Measurements from ENCODE around the gene ACSL5. TPM values are rescaled to one million over a fixed set of nuclear protein-coding genes. Genes with fewer than 3 reads are reported as not detected.
"Not testable (repeated sequence)": the region's sequence is repeated elsewhere in the genome, so short reads cannot be mapped to it uniquely, and the experiment has no call there.

The ACSL5 gene
- total and polyA plus RNA-seq, 2 experiments from 2014 or later = 1.7 to 3.2 TPM

DNA sequence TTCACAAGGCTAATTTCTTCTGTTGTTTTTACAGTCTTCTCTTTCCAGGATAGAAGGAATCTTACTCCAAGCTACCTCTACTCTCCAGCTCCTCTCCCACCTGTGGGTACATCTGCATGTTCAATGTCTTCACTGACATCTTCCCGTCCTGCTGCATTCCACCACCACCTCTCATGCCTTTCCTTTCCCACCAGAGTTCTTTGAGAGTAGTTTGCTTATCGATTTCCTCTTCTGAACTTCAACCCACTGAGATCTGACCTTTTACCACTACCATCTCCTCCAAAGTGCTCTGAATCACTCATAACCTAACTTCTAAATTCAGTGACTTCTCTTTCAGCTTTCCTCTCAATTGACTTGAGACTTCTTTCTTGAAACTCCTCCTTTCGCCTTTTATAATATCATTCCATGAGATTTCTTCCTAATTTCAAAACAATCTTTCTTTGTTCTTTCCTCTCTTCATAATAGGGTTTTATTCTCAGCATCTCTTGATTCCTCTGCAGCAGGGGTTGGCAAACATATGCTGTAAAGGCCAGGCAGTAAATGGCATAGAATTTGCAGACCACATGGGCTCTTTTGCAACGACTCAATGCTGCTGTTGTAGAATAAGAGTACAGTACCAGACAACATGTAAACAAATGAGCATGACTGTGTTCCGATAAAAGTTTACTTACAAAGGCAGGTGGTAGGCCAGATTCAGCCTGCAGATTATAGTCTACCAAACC, 22.1 kb downstream of the ACSL5 start:
- DNase-seq = no peak
- Histone ChIP-seq H3K27ac (no peak overlapping the region), H3K9me2 (ENCODE audit: insufficient read depth) (no peaks in the 10 kb centered on the region), H3K9me3 (ENCODE audit: low read depth) (no peaks in the 10 kb centered on the region), H3K4me2 (ENCODE audit: unreplicated experiment) (no peak overlapping the region), H3K9ac (no peak overlapping the region), H2AFZ (no peak overlapping the region), H4K20me1 (ENCODE audit: insufficient read depth) (no peaks in the 10 kb centered on the region), H3K27me3 (replicated peaks; ENCODE audit: insufficient read depth) (no peaks in the 10 kb centered on the region), H3K4me1 (ENCODE audit: insufficient read depth) (no peaks in the 10 kb centered on the region), H3K36me3 (ENCODE audit: low read depth) (no peaks in the 10 kb centered on the region), H3K4me3 (no peak overlapping the region), H3K79me2 (ENCODE audit: insufficient read depth) (no peaks in the 10 kb centered on the region), H3F3A (ENCODE audit: insufficient read depth) (no peaks in the 10 kb centered on the region)
- TF ChIP-seq EZH2phosphoT487 (IDR thresholded peaks at IDR 0.05; ENCODE audit: insufficient read depth, low read depth) = no peak
- TF ChIP-seq EZH2 (IDR thresholded peaks at IDR 0.05; ENCODE audit: insufficient read depth, poor library complexity, severe bottlenecking) = no peak
- WGBS, 2 experiments (ENCODE audit: low coverage in 1 of 2, low lambda C conversion rate in 2 of 2, missing lambda C conversion rate in 2 of 2) = 83 to 87% methylated on average over 5 of the region's 5 CpGs
- in situ Hi-C loops (cut with MboI) = no loop called here

DNA sequence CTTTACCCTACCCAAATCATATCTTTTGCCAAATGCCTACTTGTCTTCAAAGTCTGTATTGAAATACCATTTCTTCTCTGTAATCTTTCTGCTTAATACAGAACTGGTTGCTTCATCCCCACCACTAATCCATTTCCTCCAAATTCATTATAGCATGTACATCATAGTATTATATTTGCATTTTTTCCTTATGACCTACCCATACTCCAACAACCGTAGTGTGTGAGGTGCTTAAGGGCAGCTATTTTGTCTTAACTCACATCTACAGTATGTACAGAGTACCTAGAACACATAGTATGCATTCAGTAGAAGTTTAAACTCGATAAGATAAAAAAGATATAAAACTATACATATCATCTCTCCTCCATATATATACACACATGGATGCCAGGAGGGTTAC, 23.7 kb downstream of the ACSL5 start:
- Histone ChIP-seq H3K4me2 (ENCODE audit: unreplicated experiment) (no peak overlapping the region), H3K36me3 (ENCODE audit: low read depth) (no peaks in the 10 kb centered on the region), H3K9ac (no peak overlapping the region), H3K9me2 (ENCODE audit: insufficient read depth) (no peaks in the 10 kb centered on the region), H3K27me3 (replicated peaks; ENCODE audit: insufficient read depth) (no peaks in the 10 kb centered on the region), H3K27ac (no peak overlapping the region), H3K9me3 (ENCODE audit: low read depth) (no peaks in the 10 kb centered on the region), H3F3A (ENCODE audit: insufficient read depth) (no peaks in the 10 kb centered on the region), H3K4me1 (ENCODE audit: insufficient read depth) (no peaks in the 10 kb centered on the region), H2AFZ (no peak overlapping the region), H3K79me2 (ENCODE audit: insufficient read depth) (no peaks in the 10 kb centered on the region), H4K20me1 (ENCODE audit: insufficient read depth) (no peaks in the 10 kb centered on the region), H3K4me3 (no peak overlapping the region)
- in situ Hi-C loops (cut with MboI) = no loop called here
- TF ChIP-seq EZH2phosphoT487 (IDR thresholded peaks at IDR 0.05; ENCODE audit: insufficient read depth, low read depth) (no peak), EZH2 (IDR thresholded peaks at IDR 0.05; ENCODE audit: insufficient read depth, poor library complexity, severe bottlenecking) (no peak)
- WGBS, 2 experiments (ENCODE audit: low coverage in 1 of 2, low lambda C conversion rate in 2 of 2, missing lambda C conversion rate in 2 of 2) = 90 to 94% methylated on average over 2 of the region's 2 CpGs
- DNase-seq = no peak

DNA sequence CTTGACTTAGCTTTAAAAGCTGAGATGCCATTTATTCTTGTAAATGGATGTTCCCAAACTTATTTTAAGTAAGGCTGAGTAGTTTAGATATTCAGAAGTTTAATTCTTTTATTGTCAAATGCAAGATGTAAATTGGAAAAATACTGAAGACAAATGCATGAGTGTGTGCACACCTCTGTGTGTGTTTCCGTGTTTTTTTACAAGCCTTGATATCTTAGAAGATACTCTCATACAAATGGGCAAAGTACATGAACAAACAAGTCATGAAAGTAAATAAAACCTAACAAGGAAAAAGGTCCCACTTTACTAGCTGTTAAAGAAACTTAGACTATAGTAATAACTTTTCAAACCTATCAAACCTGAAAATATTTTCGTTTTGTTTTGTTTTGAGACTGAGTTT, 29.0 kb downstream of the ACSL5 start:
- Histone ChIP-seq H3K9me2 (ENCODE audit: insufficient read depth) (0 out of 2 replicates have a peak, but pooled peaks cover 3% of the 10 kb centered on the region), H3K36me3 (ENCODE audit: low read depth) (no peaks in the 10 kb centered on the region), H3K4me1 (ENCODE audit: insufficient read depth) (peaks cover 10% of the 10 kb centered on the region), H3K4me2 (ENCODE audit: unreplicated experiment) (no peak overlapping the region), H2AFZ (no peak overlapping the region), H3K9me3 (ENCODE audit: low read depth) (no peaks in the 10 kb centered on the region), H4K20me1 (ENCODE audit: insufficient read depth) (no peaks in the 10 kb centered on the region), H3K4me3 (no peak overlapping the region), H3F3A (ENCODE audit: insufficient read depth) (peaks cover 11% of the 10 kb centered on the region; the same call in 1 of the 2 replicates), H3K27ac (no peak overlapping the region), H3K79me2 (ENCODE audit: insufficient read depth) (no peaks in the 10 kb centered on the region), H3K27me3 (replicated peaks; ENCODE audit: insufficient read depth) (no peaks in the 10 kb centered on the region), H3K9ac (no peak overlapping the region)
- TF ChIP-seq EZH2 (IDR thresholded peaks at IDR 0.05; ENCODE audit: insufficient read depth, poor library complexity, severe bottlenecking) (no peak), EZH2phosphoT487 (IDR thresholded peaks at IDR 0.05; ENCODE audit: insufficient read depth, low read depth) (no peak)
- WGBS, 2 experiments (ENCODE audit: low coverage in 1 of 2, low lambda C conversion rate in 2 of 2, missing lambda C conversion rate in 2 of 2) = 80 to 84% methylated on average over 2 of the region's 2 CpGs
- no peak for DNase-seq
- in situ Hi-C loops (cut with MboI) = no loop called here

DNA sequence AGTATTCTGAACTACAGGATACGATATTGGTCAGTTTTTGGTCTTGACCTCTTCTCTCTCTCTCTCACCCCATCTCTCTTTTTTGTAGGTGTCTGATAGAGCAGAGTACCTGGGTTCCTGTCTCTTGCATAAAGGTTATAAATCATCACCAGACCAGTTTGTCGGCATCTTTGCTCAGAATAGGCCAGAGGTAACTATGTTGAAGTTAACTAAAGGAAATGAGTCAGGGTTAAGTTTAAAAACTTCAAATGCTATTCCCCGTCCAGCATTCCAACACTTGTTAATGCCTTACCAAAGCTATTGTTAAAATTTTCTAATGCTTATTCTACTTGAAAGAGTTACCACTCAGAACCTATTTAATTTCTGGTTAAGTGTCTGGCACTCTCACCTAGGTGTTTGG, 30.7 kb downstream of the ACSL5 start:
- in situ Hi-C loops (cut with MboI) = no loop called here
- H3K9me2 ChIP-seq (ENCODE audit: insufficient read depth) = 0 out of 2 replicates have a peak, but pooled peaks cover 3% of the 10 kb centered on the region
- H3F3A ChIP-seq (ENCODE audit: insufficient read depth) = peaks cover 11% of the 10 kb centered on the region; the same call in 1 of the 2 replicates
- H3K27me3 ChIP-seq (replicated peaks; ENCODE audit: insufficient read depth) = no peaks in the 10 kb centered on the region
- H3K9me3 ChIP-seq (ENCODE audit: low read depth) = no peaks in the 10 kb centered on the region
- 35 to 45% methylated on average over 3 of the region's 3 CpGs for WGBS, 2 experiments (ENCODE audit: low coverage in 1 of 2, low lambda C conversion rate in 2 of 2, missing lambda C conversion rate in 2 of 2)
- peak overlapping the region; percentile 19 for H3K4me2 ChIP-seq (ENCODE audit: unreplicated experiment)
- no peak overlapping the region for H2AFZ ChIP-seq
- H3K27ac ChIP-seq = no peak overlapping the region
- no peak overlapping the region for H3K4me3 ChIP-seq
- no peak for TF ChIP-seq EZH2 (IDR thresholded peaks at IDR 0.05; ENCODE audit: insufficient read depth, poor library complexity, severe bottlenecking)
- TF ChIP-seq EZH2phosphoT487 (IDR thresholded peaks at IDR 0.05; ENCODE audit: insufficient read depth, low read depth) = no peak
- no peak overlapping the region for H3K9ac ChIP-seq
- H3K36me3 ChIP-seq (ENCODE audit: low read depth) = no peaks in the 10 kb centered on the region
- H4K20me1 ChIP-seq (ENCODE audit: insufficient read depth) = no peaks in the 10 kb centered on the region
- H3K4me1 ChIP-seq (ENCODE audit: insufficient read depth) = peaks cover 10% of the 10 kb centered on the region
- DNase-seq = peak; percentile 18
- H3K79me2 ChIP-seq (ENCODE audit: insufficient read depth) = no peaks in the 10 kb centered on the region

DNA sequence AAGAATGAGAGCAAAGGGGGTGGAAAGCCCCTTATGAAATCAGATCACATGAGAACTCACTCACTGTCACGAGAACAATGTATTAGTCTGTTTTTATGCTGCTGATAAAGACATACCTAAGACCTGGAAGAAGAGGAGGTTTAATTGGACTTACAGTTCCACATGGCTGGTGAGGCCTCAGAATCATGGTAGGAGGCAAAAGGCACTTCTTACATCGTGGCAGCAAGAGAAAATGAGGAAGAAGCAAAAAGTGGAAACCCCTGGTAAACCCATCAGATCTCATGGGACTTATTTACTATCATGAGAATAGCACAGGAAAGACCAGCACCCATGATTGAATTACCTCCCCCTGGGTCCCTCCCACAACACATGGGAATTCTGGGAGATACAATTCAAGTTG, 32.9 kb downstream of the ACSL5 start:
- WGBS, 2 experiments (ENCODE audit: low coverage in 1 of 2, low lambda C conversion rate in 2 of 2, missing lambda C conversion rate in 2 of 2) = 84 to 89% methylated on average over 2 of the region's 2 CpGs
- H4K20me1 ChIP-seq (ENCODE audit: insufficient read depth); H3K9ac ChIP-seq; H3K79me2 ChIP-seq (ENCODE audit: insufficient read depth); H3K4me2 ChIP-seq (ENCODE audit: unreplicated experiment); DNase-seq; H3K4me3 ChIP-seq; H3K9me2 ChIP-seq (ENCODE audit: insufficient read depth); H3K27ac ChIP-seq; H3K36me3 ChIP-seq (ENCODE audit: low read depth); H3K27me3 ChIP-seq (replicated peaks; ENCODE audit: insufficient read depth); H2AFZ ChIP-seq; H3K9me3 ChIP-seq (ENCODE audit: low read depth); in situ Hi-C loops (cut with MboI): not testable (repeated sequence)
- peaks cover 10% of the 10 kb centered on the region for H3K4me1 ChIP-seq (ENCODE audit: insufficient read depth)
- H3F3A ChIP-seq (ENCODE audit: insufficient read depth) = peaks cover 11% of the 10 kb centered on the region; the same call in 1 of the 2 replicates
